HG02798 (cell line): ENCODE results near the gene FHIT.

Experiments
- ATAC-seq: cut with Tn5 transposase; IDR thresholded peaks from one replicate; pipeline ENCODE4 v1.9.1; 2021; ENCODE audit warnings: mild to moderate bottlenecking; ENCODE audit not compliant: unreplicated experiment, poor library complexity

FHIT gene

GRCh38 chr3:60133269-60134162 lies 1117.7 kb downstream of the FHIT start:
- ATAC-seq, result no peak

- no peak for ATAC-seq
These were observed 1119.6 kb downstream of the FHIT start for GRCh38 chr3:60131618-60132017.

- ATAC-seq, result no peak
These were observed 1124.5 kb downstream of the FHIT start for GRCh38 chr3:60126511-60127304.

- ATAC-seq, result no peak
These were observed 1125.6 kb downstream of the FHIT start for GRCh38 chr3:60125686-60126085.

GRCh38 chr3:60120245-60120644 lies 1131.0 kb downstream of the FHIT start:
- ATAC-seq, result no peak

- no peak for ATAC-seq
These were observed 1137.1 kb downstream of the FHIT start for GRCh38 chr3:60114191-60114590.

- no peak for ATAC-seq
These were observed 1144.0 kb downstream of the FHIT start for GRCh38 chr3:60107275-60107674.

- no peak for ATAC-seq
These were observed 1149.1 kb downstream of the FHIT start for GRCh38 chr3:60102154-60102553.

GRCh38 chr3:60101621-60102020 lies 1149.6 kb downstream of the FHIT start:
- no peak for ATAC-seq

- ATAC-seq, result no peak
These were observed 1154.8 kb downstream of the FHIT start for GRCh38 chr3:60096403-60096802.

- ATAC-seq, result no peak
These were observed 1155.3 kb downstream of the FHIT start for GRCh38 chr3:60095930-60096329.

- no peak for ATAC-seq
These were observed 1155.7 kb downstream of the FHIT start for GRCh38 chr3:60095516-60095915.

GRCh38 chr3:60094392-60094947 lies 1156.8 kb downstream of the FHIT start:
- ATAC-seq, result no peak

GRCh38 chr3:60090548-60090947 lies 1160.7 kb downstream of the FHIT start:
- no peak for ATAC-seq

GRCh38 chr3:60086811-60087210 lies 1164.4 kb downstream of the FHIT start:
- peak; percentile 76 for ATAC-seq

GRCh38 chr3:60085649-60086048 lies 1165.6 kb downstream of the FHIT start:
- no peak for ATAC-seq

- ATAC-seq, result peak; percentile 45
These were observed 1169.7 kb downstream of the FHIT start for GRCh38 chr3:60081381-60082095.

GRCh38 chr3:60080648-60081047 lies 1170.6 kb downstream of the FHIT start:
- no peak for ATAC-seq

- no peak for ATAC-seq
These were observed 1172.2 kb downstream of the FHIT start for GRCh38 chr3:60079076-60079475.

GRCh38 chr3:60076331-60076730 lies 1174.9 kb downstream of the FHIT start:
- ATAC-seq, result no peak
